Right atrium auricular region (tissue), 2 donors: ENCODE measurements around the gene RHOB. TPM values are rescaled to one million over a fixed set of nuclear protein-coding genes. Genes with fewer than 3 reads are reported as not detected.

Experiments
- DNase-seq: peaks from one replicate; pipeline ENCODE4 v3.0.0-alpha.2; 2019; ENCODE audit warnings: low spot score
- H3K27ac ChIP-seq, 2 donors: fragments of 200-600 bp; sonication (generic); 1 replicate in 1 of 2; 2 replicates in 1 of 2; pipeline ENCODE4 v1.5.1; 2016 to 2019
- H3K27me3 ChIP-seq, 2 donors: fragments of 200-600 bp; sonication (generic); one replicate each; pipeline versions ENCODE4 v1.5.1 to v1.6.0; 2017 to 2019
- H3K36me3 ChIP-seq: fragments of 200-600 bp; sonication (generic); one replicate; pipeline ENCODE4 v1.5.1; 2016
- H3K4me1 ChIP-seq, 2 donors: fragments of 200-600 bp; sonication (generic); one replicate each; pipeline versions ENCODE4 v1.5.1 to v1.6.0; 2017 to 2019
- H3K4me3 ChIP-seq, 2 donors: fragments of 200-600 bp; sonication (generic); 1 replicate in 1 of 2; 2 replicates in 1 of 2; pipeline ENCODE4 v1.5.1; 2017 to 2019; ENCODE audit warnings: mild to moderate bottlenecking in 1 of 2, moderate library complexity in 1 of 2
- H3K9me3 ChIP-seq, 2 donors: fragments of 200-600 bp; sonication (generic); one replicate each; pipeline ENCODE4 v1.5.1; 2019
- total RNA-seq, 2 donors: library from RNA; depleted of rRNA; stranded (reverse); fragments of >200 nt; gene quantifications; one replicate each; pipeline ENCODE4 v1.1.0, GENCODE V29; 2016
- TF ChIP-seq, protein P1 (sequence below), 2 donors: fragments of 200-600 bp; sonication (generic); IDR thresholded peaks; one replicate each; pipeline ENCODE4 v1.5.1; 2019; ENCODE audit warnings: antibody characterized with exemption in 2 of 2

Gene RHOB
- total RNA-seq, 2 donors from 2014 or later, result 471 to 664 TPM

DNA sequence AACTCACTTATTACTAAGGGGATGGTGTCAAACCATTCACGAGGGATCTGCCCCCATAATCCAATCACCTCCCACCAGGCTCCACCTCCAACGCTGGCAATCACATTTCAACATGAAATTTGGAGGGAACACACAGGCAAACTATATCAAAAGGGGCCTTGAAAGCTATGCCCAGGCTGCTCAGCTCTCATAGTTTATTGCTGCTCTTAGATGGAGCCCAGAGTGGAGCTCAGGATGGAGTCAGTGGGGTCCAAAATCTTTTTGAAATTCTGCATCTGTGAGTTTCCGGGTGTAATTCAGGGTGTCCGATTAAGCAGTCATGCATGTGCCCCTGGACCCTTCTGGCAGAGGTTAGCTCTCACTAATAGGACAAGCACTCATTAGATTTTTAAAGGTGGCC is 24.3 kb downstream of the RHOB start:
- TF ChIP-seq, protein P1, sequence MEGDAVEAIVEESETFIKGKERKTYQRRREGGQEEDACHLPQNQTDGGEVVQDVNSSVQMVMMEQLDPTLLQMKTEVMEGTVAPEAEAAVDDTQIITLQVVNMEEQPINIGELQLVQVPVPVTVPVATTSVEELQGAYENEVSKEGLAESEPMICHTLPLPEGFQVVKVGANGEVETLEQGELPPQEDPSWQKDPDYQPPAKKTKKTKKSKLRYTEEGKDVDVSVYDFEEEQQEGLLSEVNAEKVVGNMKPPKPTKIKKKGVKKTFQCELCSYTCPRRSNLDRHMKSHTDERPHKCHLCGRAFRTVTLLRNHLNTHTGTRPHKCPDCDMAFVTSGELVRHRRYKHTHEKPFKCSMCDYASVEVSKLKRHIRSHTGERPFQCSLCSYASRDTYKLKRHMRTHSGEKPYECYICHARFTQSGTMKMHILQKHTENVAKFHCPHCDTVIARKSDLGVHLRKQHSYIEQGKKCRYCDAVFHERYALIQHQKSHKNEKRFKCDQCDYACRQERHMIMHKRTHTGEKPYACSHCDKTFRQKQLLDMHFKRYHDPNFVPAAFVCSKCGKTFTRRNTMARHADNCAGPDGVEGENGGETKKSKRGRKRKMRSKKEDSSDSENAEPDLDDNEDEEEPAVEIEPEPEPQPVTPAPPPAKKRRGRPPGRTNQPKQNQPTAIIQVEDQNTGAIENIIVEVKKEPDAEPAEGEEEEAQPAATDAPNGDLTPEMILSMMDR (IDR thresholded peaks at IDR 0.05), result no peak
- no peak overlapping the region for H3K27ac ChIP-seq
- H3K4me1 ChIP-seq, result peaks cover 0 to 7% of the 10 kb centered on the region in 2 donors
- no peaks in the 10 kb centered on the region for H3K9me3 ChIP-seq
- DNase-seq, result no peak
- H3K27me3 ChIP-seq, result no peaks in the 10 kb centered on the region
- no peaks in the 10 kb centered on the region for H3K36me3 ChIP-seq
- H3K4me3 ChIP-seq, result no peak overlapping the region

DNA sequence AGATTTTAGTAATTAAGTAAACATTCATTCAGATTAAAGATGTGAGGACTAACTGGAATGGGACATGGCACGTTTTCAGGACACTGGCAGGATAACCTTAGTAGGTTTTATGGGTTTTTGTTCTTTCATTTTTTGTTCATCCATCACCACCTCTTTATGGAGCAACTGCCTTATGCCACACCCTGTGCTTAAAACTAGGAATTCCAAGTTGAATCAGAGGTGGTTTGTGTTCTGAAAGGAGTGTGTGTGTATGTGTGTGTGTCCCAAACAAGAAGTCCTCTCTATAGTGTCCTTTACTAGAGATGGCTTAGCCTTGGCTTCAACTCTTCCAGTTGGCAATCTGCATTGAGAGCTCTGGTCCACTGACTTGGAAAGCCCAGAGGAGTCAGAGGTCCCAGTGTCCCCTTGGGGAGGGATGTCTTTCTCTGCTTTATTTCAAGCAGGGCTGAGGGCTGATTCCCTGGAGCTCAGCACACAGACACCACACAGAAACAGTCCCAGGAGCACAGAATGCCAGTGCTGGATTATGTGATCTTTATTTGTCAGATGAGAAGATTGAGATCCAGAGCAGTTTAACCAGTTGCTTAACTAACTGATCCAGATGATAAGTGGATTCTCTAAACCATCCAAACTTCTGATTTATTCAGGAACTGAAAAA is 25.2 kb downstream of the RHOB start:
- Histone ChIP-seq H3K27me3 (no peaks in the 10 kb centered on the region), H3K4me1 (peaks cover 0 to 7% of the 10 kb centered on the region in 2 donors), H3K36me3 (no peaks in the 10 kb centered on the region), H3K4me3 (no peak overlapping the region), H3K9me3 (no peaks in the 10 kb centered on the region), H3K27ac (no peak overlapping the region)
- peak; percentile 38 for DNase-seq
- TF ChIP-seq, protein P1 (IDR thresholded peaks at IDR 0.05), result no peak

DNA sequence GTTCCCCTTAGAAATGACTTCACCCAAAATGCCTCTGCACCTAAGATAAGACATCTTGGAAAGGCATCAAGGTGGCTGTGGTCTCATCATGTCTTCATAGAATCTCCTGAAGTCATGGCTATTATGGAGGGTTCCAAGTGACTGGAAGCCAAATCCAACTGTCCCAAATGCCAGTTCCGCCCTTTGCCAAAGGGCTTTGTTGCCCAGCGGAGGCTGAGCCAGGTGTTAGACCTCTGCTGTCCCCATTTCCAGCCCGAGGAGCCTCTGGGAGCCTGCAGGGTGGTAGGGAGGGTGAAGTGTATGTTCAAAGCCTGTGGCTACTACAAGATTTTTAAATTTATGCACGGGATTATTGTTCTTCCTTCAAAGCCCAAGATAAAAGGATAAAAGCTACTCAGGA is 25.7 kb downstream of the RHOB start:
- H3K4me3 ChIP-seq, result no peak overlapping the region
- TF ChIP-seq, protein P1 (IDR thresholded peaks at IDR 0.05), result no peak
- H3K27ac ChIP-seq, result no peak overlapping the region
- no peaks in the 10 kb centered on the region for H3K27me3 ChIP-seq
- H3K36me3 ChIP-seq, result no peaks in the 10 kb centered on the region
- H3K9me3 ChIP-seq, result no peaks in the 10 kb centered on the region
- peak; percentile 21 for DNase-seq
- peaks cover 0 to 7% of the 10 kb centered on the region in 2 donors for H3K4me1 ChIP-seq

DNA sequence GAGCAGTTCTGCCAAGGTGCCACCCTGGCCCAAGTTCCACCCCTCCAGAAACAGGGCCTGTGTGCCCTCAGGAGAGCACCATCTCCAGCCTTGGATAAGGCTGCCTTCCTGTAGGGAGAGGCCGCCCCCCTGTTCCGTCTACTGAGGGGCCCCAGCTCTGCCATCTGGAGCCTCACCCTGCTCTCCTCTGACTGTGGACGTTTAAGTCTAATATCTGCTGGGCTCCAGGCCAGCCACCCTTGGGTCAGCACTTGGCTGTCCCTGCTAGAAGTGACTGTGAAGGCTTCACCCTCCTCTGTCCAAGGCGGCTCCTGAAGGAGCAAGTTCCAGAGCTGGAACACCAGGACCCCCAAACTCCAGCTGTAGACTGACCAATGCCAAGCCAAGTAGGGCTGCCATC is 26.3 kb downstream of the RHOB start:
- Histone ChIP-seq H3K27ac (no peak overlapping the region), H3K9me3 (no peaks in the 10 kb centered on the region), H3K4me3 (no peak overlapping the region), H3K27me3 (no peaks in the 10 kb centered on the region), H3K36me3 (no peaks in the 10 kb centered on the region), H3K4me1 (peaks cover 0 to 7% of the 10 kb centered on the region in 2 donors)
- no peak for DNase-seq
- TF ChIP-seq, protein P1 (IDR thresholded peaks at IDR 0.05), result no peak

DNA sequence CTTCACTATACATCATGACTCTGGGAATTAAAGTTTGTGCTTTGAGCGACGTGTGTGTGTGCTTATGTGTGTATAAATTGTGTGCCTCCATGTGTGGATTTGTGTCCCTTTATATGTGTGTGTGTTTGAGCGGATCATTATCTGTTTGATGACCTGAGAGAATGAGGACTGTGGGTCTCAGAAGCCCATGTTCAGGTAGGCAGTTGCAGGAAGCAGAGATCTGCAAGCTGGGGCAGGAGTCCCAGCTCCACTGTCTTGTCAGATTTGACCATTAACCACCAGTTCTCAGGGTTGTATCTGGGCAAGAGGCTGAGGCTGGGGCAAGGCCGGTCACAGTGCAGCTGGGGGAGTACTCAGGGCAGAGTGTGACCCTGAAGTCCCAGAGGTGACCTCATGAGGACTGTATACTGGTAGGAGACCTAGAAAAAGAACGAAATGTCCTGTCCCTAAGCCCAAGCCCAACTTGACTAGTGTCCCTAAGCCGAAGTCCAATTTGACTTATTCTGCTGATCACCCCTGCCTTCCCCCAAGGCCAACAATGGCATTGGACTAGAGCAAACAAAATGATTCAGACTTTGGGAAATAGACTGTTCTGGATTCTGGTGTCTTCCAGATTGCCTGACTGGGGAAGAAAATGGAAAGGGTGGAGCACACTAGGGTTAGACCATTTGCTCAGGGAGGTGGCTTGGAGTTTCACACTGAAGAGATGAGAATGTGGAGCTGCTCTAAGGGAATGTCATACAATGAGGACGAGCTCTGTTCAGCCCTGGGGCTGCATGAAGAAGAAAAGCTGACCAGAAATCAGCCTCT is 28.1 kb downstream of the RHOB start:
- H3K27ac ChIP-seq, result peak overlapping the region; percentile 19 to 35
- H3K36me3 ChIP-seq, result no peaks in the 10 kb centered on the region
- DNase-seq, result no peak
- H3K9me3 ChIP-seq, result no peaks in the 10 kb centered on the region
- TF ChIP-seq, protein P1 (IDR thresholded peaks at IDR 0.05), result no peak
- peaks cover 0 to 7% of the 10 kb centered on the region in 2 donors for H3K4me1 ChIP-seq
- no peaks in the 10 kb centered on the region for H3K27me3 ChIP-seq
- no peak overlapping the region for H3K4me3 ChIP-seq
